HG02870 (cell line): ENCODE results near the gene PGS1.

Source experiments
- ATAC-seq: cut with Tn5 transposase; IDR thresholded peaks from one replicate; pipeline ENCODE4 v1.9.1; 2021; ENCODE audit warnings: mild to moderate bottlenecking, moderate library complexity; ENCODE audit not compliant: unreplicated experiment

Gene PGS1

GRCh38 chr17:78383725-78384471 is 5.4 kb downstream of the PGS1 start:
- peak; percentile 41 for ATAC-seq

- ATAC-seq, result peak; percentile 27
These were observed 6.2 kb downstream of the PGS1 start for GRCh38 chr17:78384479-78385175.

- no peak for ATAC-seq
These were observed 9.8 kb downstream of the PGS1 start for GRCh38 chr17:78387977-78388941.

GRCh38 chr17:78390241-78391050 is 12.0 kb downstream of the PGS1 start:
- ATAC-seq, result no peak

GRCh38 chr17:78391051-78391431 is 12.6 kb downstream of the PGS1 start:
- no peak for ATAC-seq

- ATAC-seq, result no peak
These were observed 13.4 kb downstream of the PGS1 start for GRCh38 chr17:78391843-78392242.

- ATAC-seq, result no peak
These were observed 13.8 kb downstream of the PGS1 start for GRCh38 chr17:78392295-78392694.

GRCh38 chr17:78393575-78393974 is 15.1 kb downstream of the PGS1 start:
- ATAC-seq, result no peak

- no peak for ATAC-seq
These were observed 15.8 kb downstream of the PGS1 start for GRCh38 chr17:78394209-78394608.

GRCh38 chr17:78395155-78395554 is 16.7 kb downstream of the PGS1 start:
- ATAC-seq, result no peak

- ATAC-seq, result no peak
These were observed 18.2 kb downstream of the PGS1 start for GRCh38 chr17:78396441-78397337.

GRCh38 chr17:78397681-78398101 is 19.2 kb downstream of the PGS1 start:
- no peak for ATAC-seq

GRCh38 chr17:78398390-78398789 is 19.9 kb downstream of the PGS1 start:
- no peak for ATAC-seq

- ATAC-seq, result no peak
These were observed 20.7 kb downstream of the PGS1 start for GRCh38 chr17:78399028-78399692.

GRCh38 chr17:78399693-78400144 is 21.3 kb downstream of the PGS1 start:
- ATAC-seq, result no peak

GRCh38 chr17:78400581-78401240 is 22.3 kb downstream of the PGS1 start:
- no peak for ATAC-seq

- ATAC-seq, result no peak
These were observed 22.8 kb downstream of the PGS1 start for GRCh38 chr17:78401246-78401645.

- no peak for ATAC-seq
These were observed 23.4 kb downstream of the PGS1 start for GRCh38 chr17:78401891-78402290.
